ENCODE results near the gene CD93. TPM values are rescaled to one million over a fixed set of nuclear protein-coding genes. Genes with fewer than 3 reads are reported as not detected.

The CD93 gene
- total RNA-seq, 4 donors from 2014 or later = 6.3 to 14.3 (median 7.9) TPM

GRCh38 chr20:23094927-23095326, 8.8 kb upstream of the CD93 start:
- in situ Hi-C loops (cut with MboI; ENCODE audit: low pct_ligation_motif_present in 1 of 4, low pct_unique_long_range_greater_than_20kb in 1 of 4, low sequenced_read_pairs in 3 of 4) (no loop called here), intact Hi-C loops (cut with DNase I; ENCODE audit: low total_unique reads) (no loop called here)
- H3K27me3 ChIP-seq = no peaks in the 10 kb centered on the region
- TF ChIP-seq EP300 (IDR thresholded peaks at IDR 0.05; ENCODE audit: low read depth) (no peak), POLR2A (IDR thresholded peaks at IDR 0.05) (no peak), POLR2AphosphoS5 (IDR thresholded peaks at IDR 0.05) (no peak)
- TF ChIP-seq, protein P1, sequence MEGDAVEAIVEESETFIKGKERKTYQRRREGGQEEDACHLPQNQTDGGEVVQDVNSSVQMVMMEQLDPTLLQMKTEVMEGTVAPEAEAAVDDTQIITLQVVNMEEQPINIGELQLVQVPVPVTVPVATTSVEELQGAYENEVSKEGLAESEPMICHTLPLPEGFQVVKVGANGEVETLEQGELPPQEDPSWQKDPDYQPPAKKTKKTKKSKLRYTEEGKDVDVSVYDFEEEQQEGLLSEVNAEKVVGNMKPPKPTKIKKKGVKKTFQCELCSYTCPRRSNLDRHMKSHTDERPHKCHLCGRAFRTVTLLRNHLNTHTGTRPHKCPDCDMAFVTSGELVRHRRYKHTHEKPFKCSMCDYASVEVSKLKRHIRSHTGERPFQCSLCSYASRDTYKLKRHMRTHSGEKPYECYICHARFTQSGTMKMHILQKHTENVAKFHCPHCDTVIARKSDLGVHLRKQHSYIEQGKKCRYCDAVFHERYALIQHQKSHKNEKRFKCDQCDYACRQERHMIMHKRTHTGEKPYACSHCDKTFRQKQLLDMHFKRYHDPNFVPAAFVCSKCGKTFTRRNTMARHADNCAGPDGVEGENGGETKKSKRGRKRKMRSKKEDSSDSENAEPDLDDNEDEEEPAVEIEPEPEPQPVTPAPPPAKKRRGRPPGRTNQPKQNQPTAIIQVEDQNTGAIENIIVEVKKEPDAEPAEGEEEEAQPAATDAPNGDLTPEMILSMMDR (IDR thresholded peaks at IDR 0.05) = no peak
- no peak for DNase-seq
- H3K4me1 ChIP-seq = no peaks in the 10 kb centered on the region
- no peaks in the 10 kb centered on the region for H3K36me3 ChIP-seq
- H3K4me3 ChIP-seq = no peak overlapping the region
- WGBS, 2 donors (ENCODE audit: low coverage in 1 of 2) = 60 to 76% methylated on average over 1 to 8 of the region's 8 CpGs
- no peaks in the 10 kb centered on the region for H3K9me3 ChIP-seq
- no peak overlapping the region for H3K27ac ChIP-seq

GRCh38 chr20:23094213-23094896, 8.2 kb upstream of the CD93 start:
- intact Hi-C loops (cut with DNase I; ENCODE audit: low total_unique reads) (no loop called here), in situ Hi-C loops (cut with MboI; ENCODE audit: low pct_ligation_motif_present in 1 of 4, low pct_unique_long_range_greater_than_20kb in 1 of 4, low sequenced_read_pairs in 3 of 4) (no loop called here)
- H3K4me3 ChIP-seq = no peak overlapping the region

DNA sequence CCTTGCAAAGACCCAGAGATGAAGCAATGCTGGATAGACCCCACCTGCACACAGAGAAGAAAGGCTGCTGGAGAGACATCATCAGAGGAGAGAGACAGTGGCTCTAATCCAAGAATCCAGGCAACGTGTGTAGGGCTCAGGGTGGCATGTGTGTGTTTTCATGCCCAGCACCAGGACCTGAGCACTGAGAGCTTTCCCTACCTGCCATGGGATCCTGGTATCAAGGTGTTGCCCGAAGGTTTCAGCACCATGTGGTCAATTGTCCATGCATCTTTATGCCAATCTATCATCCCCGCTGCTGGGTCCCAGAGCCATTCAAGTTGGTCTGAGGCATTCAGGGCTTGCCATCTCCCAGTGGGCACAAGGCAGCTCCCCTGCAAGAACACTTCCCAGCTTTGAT, 7.5 kb upstream of the CD93 start:
- TF ChIP-seq EP300 (IDR thresholded peaks at IDR 0.05; ENCODE audit: low read depth) = no peak
- no peak for TF ChIP-seq POLR2AphosphoS5 (IDR thresholded peaks at IDR 0.05)
- no peak for TF ChIP-seq POLR2A (IDR thresholded peaks at IDR 0.05)
- TF ChIP-seq, protein P1 (IDR thresholded peaks at IDR 0.05) = no peak
- no peak for DNase-seq
- Histone ChIP-seq H3K9me3 (no peaks in the 10 kb centered on the region), H3K4me1 (no peaks in the 10 kb centered on the region), H3K27ac (no peak overlapping the region), H3K4me3 (no peak overlapping the region), H3K27me3 (no peaks in the 10 kb centered on the region), H3K36me3 (no peaks in the 10 kb centered on the region)
- intact Hi-C loops (cut with DNase I; ENCODE audit: low total_unique reads) (no loop called here), in situ Hi-C loops (cut with MboI; ENCODE audit: low pct_ligation_motif_present in 1 of 4, low pct_unique_long_range_greater_than_20kb in 1 of 4, low sequenced_read_pairs in 3 of 4) (no loop called here)
- WGBS, 2 donors (ENCODE audit: low coverage in 1 of 2) = 55% methylated on average over 3 of the region's 3 CpGs; no CpG with 5 or more reads in 1 of the 2 donors

More at GRCh38 chr20:23094213-23094896, 8.2 kb upstream of the CD93 start:
- DNase-seq = no peak
- WGBS, 2 donors (ENCODE audit: low coverage in 1 of 2) = 81 to 83% methylated on average over 10 to 13 of the region's 13 CpGs
- H3K27me3 ChIP-seq = no peaks in the 10 kb centered on the region
- no peak overlapping the region for H3K27ac ChIP-seq
- H3K36me3 ChIP-seq = no peaks in the 10 kb centered on the region
- no peaks in the 10 kb centered on the region for H3K9me3 ChIP-seq
- no peak for TF ChIP-seq POLR2A (IDR thresholded peaks at IDR 0.05)
- TF ChIP-seq, protein P1 (IDR thresholded peaks at IDR 0.05) = no peak
- TF ChIP-seq POLR2AphosphoS5 (IDR thresholded peaks at IDR 0.05) = no peak
- no peak for TF ChIP-seq EP300 (IDR thresholded peaks at IDR 0.05; ENCODE audit: low read depth)
- no peaks in the 10 kb centered on the region for H3K4me1 ChIP-seq

- TF ChIP-seq POLR2A (IDR thresholded peaks at IDR 0.05) (no peak), EP300 (IDR thresholded peaks at IDR 0.05; ENCODE audit: low read depth) (no peak), POLR2AphosphoS5 (IDR thresholded peaks at IDR 0.05) (no peak)
- TF ChIP-seq, protein P1 (IDR thresholded peaks at IDR 0.05) = no peak
- WGBS, 2 donors (ENCODE audit: low coverage in 1 of 2) = 68 to 80% methylated on average over 5 to 7 of the region's 7 CpGs
- Histone ChIP-seq H3K4me1 (no peaks in the 10 kb centered on the region), H3K36me3 (no peaks in the 10 kb centered on the region), H3K27me3 (no peaks in the 10 kb centered on the region), H3K9me3 (no peaks in the 10 kb centered on the region), H3K27ac (no peak overlapping the region), H3K4me3 (no peak overlapping the region)
- intact Hi-C loops (cut with DNase I; ENCODE audit: low total_unique reads) = no loop called here
- no peak for DNase-seq
- in situ Hi-C loops (cut with MboI; ENCODE audit: low pct_ligation_motif_present in 1 of 4, low pct_unique_long_range_greater_than_20kb in 1 of 4, low sequenced_read_pairs in 3 of 4) = no loop called here
Observed at GRCh38 chr20:23092861-23093495, 6.9 kb upstream of the CD93 start.

Measured in transverse colon (tissue), 4 donors.